OCI-M2 (cell line): ENCODE measurements around the gene ITPR1.

Experiments
- DNase-seq: peaks from one replicate; lab custom pipeline; 2025; ENCODE audit not compliant: unreplicated experiment; lab: John Stamatoyannopoulos, UW

The ITPR1 gene

GRCh38 chr3:4508048-4508981, 15.2 kb downstream of the ITPR1 start:
- DNase-seq = no peak

- no peak for DNase-seq
These were observed 15.9 kb downstream of the ITPR1 start for GRCh38 chr3:4509043-4509442.

- no peak for DNase-seq
These were observed 17.0 kb downstream of the ITPR1 start for GRCh38 chr3:4509983-4510755.

- no peak for DNase-seq
These were observed 18.5 kb downstream of the ITPR1 start for GRCh38 chr3:4511491-4512262.

GRCh38 chr3:4512895-4513616, 19.9 kb downstream of the ITPR1 start:
- no peak for DNase-seq

DNA sequence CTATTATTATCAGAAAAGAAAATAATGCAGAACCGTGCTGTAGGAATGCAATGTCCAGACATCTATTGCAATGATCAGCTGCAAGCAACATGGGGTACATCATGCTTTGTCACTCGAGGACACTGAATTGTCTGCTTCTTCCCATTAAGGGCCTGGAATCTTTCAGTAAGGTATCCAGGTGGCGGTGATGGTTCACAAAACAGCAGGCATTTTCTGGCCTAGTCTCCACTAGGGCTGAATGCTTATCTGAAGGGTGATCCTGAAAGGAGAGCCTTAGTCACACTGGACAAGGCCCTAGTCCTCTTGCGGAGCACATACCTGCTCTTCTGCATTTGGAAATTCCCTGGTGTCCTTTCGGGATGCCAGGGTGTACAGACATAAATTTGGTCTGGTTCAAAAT, 21.2 kb downstream of the ITPR1 start:
- DNase-seq = no peak

DNA sequence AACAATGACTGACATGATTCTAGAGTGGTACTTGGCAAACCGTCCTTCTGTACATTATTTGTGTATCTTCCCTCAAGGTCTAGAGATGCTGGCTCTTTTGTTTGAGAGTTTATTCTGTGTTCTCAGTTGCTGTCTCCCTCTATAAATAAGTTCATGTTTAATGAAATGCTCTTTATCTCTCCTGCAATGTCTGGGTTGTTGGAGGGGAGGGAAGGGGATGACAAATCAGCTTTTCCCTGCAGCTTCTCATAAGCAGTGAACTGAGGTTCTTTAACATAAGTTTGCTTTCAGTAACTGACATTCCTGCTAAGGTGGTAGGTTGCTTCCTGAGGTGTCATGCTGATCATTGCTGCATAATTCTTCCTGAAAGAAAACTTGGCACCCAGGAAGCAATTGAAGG, 21.8 kb downstream of the ITPR1 start:
- no peak for DNase-seq

DNA sequence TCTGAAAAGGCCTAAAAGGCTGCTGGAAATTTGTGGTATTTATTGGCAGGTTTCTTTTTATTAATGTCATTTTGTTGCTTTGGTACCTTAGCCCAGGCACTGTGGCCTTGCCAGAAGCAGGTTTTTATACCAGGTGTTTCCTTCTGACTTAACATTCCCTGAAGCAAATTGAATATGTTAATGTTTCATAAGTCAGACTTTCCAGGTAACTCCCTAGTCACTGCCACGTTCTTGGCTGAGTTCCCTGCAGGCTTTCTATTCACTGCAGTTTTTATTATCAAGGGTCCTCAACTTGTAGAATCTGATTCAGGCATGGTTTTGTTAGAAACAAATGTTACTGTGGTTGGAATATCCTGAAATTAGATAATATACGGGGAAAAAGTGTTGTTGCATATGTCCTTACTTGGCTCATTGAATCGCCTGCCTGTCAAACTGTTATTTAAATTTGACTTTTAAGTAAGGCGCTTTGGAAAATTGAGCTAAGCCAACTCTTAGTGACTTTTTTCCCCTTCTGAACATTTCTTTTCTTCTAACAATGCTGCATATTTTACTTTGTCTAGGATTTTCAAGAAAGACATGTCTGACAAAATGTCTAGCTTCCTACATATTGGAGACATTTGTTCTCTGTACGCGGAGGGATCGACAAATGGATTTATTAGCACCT, 22.9 kb downstream of the ITPR1 start:
- DNase-seq = no peak

DNA sequence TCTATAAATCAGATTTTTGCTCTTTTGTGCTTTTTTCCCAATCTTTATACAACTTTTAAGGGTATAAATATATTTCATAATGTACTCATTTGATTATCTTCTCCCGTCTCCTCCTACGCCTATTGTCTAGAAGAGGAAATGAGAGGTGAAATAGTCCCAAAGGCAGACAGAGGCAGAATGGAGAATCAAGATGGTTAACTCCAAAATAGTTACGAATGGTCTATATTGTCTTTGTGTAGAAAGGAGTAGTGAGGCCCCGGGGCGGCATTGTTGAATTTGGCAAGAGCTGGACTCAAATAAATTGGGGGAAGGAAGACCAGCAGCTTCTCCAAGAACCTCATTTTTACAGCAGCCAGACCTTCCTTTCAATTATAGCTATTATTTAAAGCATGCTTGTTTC, 23.9 kb downstream of the ITPR1 start:
- DNase-seq = no peak

DNA sequence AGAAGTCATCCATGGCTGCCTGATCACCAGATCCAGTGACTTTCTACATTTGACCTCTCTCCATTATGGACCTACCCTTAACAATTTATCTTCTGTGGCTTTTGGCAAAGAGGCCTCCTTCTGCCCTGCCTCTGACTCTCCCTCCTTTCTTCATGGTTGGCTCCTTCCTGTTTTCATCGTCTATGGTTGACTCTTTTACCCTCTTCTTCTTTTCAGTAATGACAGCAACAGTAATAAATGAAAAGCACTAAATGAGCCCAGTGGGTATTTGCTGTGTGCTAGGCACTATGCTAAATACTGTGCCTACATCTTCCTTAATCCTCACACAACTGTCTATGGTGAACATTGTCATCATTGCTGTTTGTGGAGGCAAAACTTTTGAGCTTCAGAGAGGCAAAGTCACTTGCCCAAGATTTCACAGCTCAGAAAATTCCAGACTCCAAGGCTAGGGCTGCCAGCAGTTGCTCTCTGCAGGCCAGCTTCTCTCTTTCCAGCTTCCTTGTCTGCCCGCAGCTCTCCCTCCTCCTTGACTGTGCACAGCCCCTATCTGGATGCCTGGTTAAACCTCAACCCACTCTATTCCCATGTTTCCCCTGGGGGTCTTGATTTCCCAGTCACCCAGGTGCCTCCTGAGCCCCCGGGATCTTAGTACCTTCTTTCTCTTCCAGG, 24.6 kb downstream of the ITPR1 start:
- no peak for DNase-seq

DNA sequence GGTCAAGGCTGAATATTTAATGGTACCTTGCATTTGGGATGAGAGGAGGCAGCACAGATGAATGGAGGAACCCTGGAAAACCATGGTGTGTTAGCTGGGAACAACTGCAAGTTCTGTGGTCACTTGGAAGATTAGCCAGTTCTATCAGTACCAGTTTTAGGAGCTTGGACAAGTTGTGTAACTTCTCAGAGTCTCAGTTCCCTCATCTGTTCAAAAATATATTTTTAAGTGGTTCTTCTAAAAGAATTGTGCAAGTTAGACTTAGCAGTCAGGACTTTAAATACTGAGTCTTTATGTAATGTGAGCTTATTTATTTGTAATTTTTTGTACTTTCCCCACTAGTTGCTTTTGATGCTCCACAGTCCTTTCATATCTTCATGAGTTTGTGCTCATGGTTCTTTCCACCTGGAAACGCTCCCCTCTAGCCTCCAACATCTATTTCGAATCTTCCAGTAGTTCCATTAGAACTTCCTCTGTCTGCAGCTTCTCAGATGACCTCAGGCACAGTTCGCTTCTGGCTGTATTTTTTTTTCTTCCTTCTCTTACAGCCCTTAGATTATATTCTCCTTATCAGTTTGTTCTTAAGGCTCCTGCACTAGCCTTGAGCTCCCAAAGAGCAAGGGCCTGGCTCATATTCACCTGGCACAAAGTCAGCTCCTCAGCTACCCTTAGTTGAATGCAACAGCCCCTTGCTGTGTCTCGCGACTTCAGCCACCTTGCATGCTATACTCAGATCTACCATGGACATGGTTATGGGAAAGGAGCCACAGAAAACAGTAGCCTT, 27.1 kb downstream of the ITPR1 start:
- no peak for DNase-seq

- no peak for DNase-seq
These were observed 29.8 kb downstream of the ITPR1 start for GRCh38 chr3:4522947-4523346.

- DNase-seq = no peak
These were observed 30.9 kb downstream of the ITPR1 start for GRCh38 chr3:4523710-4524698.

GRCh38 chr3:4525560-4526223, 32.5 kb downstream of the ITPR1 start:
- DNase-seq = no peak

- DNase-seq = no peak
These were observed 35.2 kb downstream of the ITPR1 start for GRCh38 chr3:4528320-4528719.

- DNase-seq = no peak
These were observed 35.9 kb downstream of the ITPR1 start for GRCh38 chr3:4528819-4529600.
